B cell (primary cell): ENCODE results near the gene GALNT10. TPM values are rescaled to one million over a fixed set of nuclear protein-coding genes. Genes with fewer than 3 reads are reported as not detected.

Experiments
- ATAC-seq: fragments of 200-7000 bp; cut with Tn5 transposase; one replicate; pipeline ENCODE4 v1.10.0; 2021; ENCODE audit warnings: low read depth, mild to moderate bottlenecking, moderate number of reproducible peaks, moderate library complexity
- CTCF ChIA-PET: fragments of 350-600 bp; sonication (Branson Sonifier 250); formaldehyde crosslinking; loops from one replicate; lab custom pipeline; 2021; ENCODE audit warnings: antibody characterized with exemption, inconsistent platforms; lab: Charles Lee
- POLR2A ChIA-PET: fragments of 350-600 bp; sonication (Branson Sonifier 250); formaldehyde crosslinking; loops from one replicate; lab custom pipeline; 2021; ENCODE audit warnings: antibody characterized with exemption; lab: Charles Lee
- DNase-seq: peaks from one replicate; pipeline ENCODE4 v3.0.0; 2013
- H2AFZ ChIP-seq: 2 replicates; pipeline ENCODE4 v1.6.1; 2012; ENCODE audit warnings: mild to moderate bottlenecking, low read depth, low read length; ENCODE audit not compliant: insufficient read depth, poor library complexity, severe bottlenecking
- H3K27ac ChIP-seq, 2 donors: 1 replicate in 1 of 2; 2 replicates in 1 of 2; pipeline ENCODE4 v1.5.1; 2012 to 2013; ENCODE audit warnings: low read length in 2 of 2, mild to moderate bottlenecking in 2 of 2, moderate library complexity in 1 of 2
- H3K27me3 ChIP-seq, 4 experiments: fragments of 200-600 bp in 1 of 4; sonication (generic) in 1 of 4; replicated peaks in 1 of 4; 1 replicate in 2 of 4; 2 replicates in 2 of 4; pipeline versions ENCODE4 v1.6.1 to v1.7.0; 2013 to 2016; ENCODE audit warnings: low read length in 3 of 4, mild to moderate bottlenecking in 2 of 4, mixed read lengths in 1 of 4, moderate library complexity in 1 of 4; ENCODE audit not compliant: insufficient read depth in 4 of 4, control insufficient read depth in 3 of 4; ENCODE audit errors: control extremely low read depth in 1 of 4
- H3K36me3 ChIP-seq, 2 experiments: replicated peaks in 1 of 2; 1 replicate in 1 of 2; 2 replicates in 1 of 2; pipeline versions ENCODE4 v1.6.1 to v1.7.1; 2013; ENCODE audit warnings: low read length in 1 of 2; ENCODE audit not compliant: insufficient read depth in 2 of 2, control insufficient read depth in 1 of 2; ENCODE audit errors: control extremely low read depth in 1 of 2, extremely low read depth in 1 of 2
- H3K4me1 ChIP-seq, 2 donors: fragments of 200-600 bp in 1 of 2; sonication (generic) in 1 of 2; 1 replicate in 1 of 2; 2 replicates in 1 of 2; pipeline versions ENCODE4 v1.5.1 to v1.6.1; 2013 to 2017; ENCODE audit warnings: low read length in 2 of 2; ENCODE audit not compliant: control insufficient read depth in 2 of 2, insufficient read depth in 2 of 2
- H3K4me2 ChIP-seq: replicated peaks from 2 replicates; pipeline ENCODE3; 2012; ENCODE audit warnings: mild to moderate bottlenecking, low read depth, low read length; ENCODE audit not compliant: poor library complexity, severe bottlenecking
- H3K4me3 ChIP-seq, 5 experiments: fragments of 200-600 bp in 1 of 5; sonication (generic) in 1 of 5; 1 replicate in 3 of 5; 2 replicates in 2 of 5; pipeline versions ENCODE4 v1.5.1 to v1.7.0; 2011 to 2016; ENCODE audit warnings: low read length in 4 of 5, mild to moderate bottlenecking in 4 of 5, low read depth in 2 of 5, control low read depth in 1 of 5, moderate library complexity in 1 of 5; ENCODE audit not compliant: insufficient read depth in 1 of 5; ENCODE audit errors: control extremely low read depth in 1 of 5, extremely low read depth in 1 of 5
- H3K79me2 ChIP-seq: fragments of 200-600 bp; sonication (generic); one replicate; pipeline ENCODE4 v1.6.0; 2016; ENCODE audit warnings: low read length; ENCODE audit not compliant: control insufficient read depth, insufficient read depth
- H3K9ac ChIP-seq: fragments of 200-600 bp; sonication (generic); 2 replicates; pipeline ENCODE4 v1.6.1; 2017; ENCODE audit warnings: mild to moderate bottlenecking, low read length, moderate library complexity
- H3K9me3 ChIP-seq, 3 donors: one replicate each; pipeline versions ENCODE4 v1.6.1 to v1.7.1; 2013; ENCODE audit warnings: low read length in 2 of 3; ENCODE audit not compliant: control insufficient read depth in 2 of 3, insufficient read depth in 1 of 3; ENCODE audit errors: control extremely low read depth in 1 of 3
- H4K20me1 ChIP-seq: 2 replicates; pipeline ENCODE4 v1.6.0; 2012; ENCODE audit warnings: mild to moderate bottlenecking, low read length; ENCODE audit not compliant: insufficient read depth, control insufficient read depth, poor library complexity, severe bottlenecking
- H3K27ac Mint-ChIP-seq: one replicate; pipeline ENCODE4 v1.8.0; 2021; ENCODE audit warnings: mixed read lengths
- H3K27me3 Mint-ChIP-seq: one replicate; pipeline ENCODE4 v1.8.0; 2021; ENCODE audit warnings: mixed read lengths
- H3K4me1 Mint-ChIP-seq: one replicate; pipeline ENCODE4 v1.8.0; 2021; ENCODE audit warnings: mixed read lengths
- H3K4me3 Mint-ChIP-seq: one replicate; pipeline ENCODE4 v1.8.0; 2021; ENCODE audit warnings: mixed read lengths
- H3K9me3 Mint-ChIP-seq: one replicate; pipeline ENCODE4 v1.8.0; 2022; ENCODE audit warnings: mixed read lengths; ENCODE audit not compliant: insufficient read depth
- CTCF ChIP-seq: fragments of 200-600 bp; IDR thresholded peaks from one replicate; pipeline ENCODE4 v1.8.0; 2022; ENCODE audit warnings: antibody characterized with exemption, mild to moderate bottlenecking
- EZH2 ChIP-seq: IDR thresholded peaks from 2 replicates; pipeline ENCODE4 v1.6.1; 2012; ENCODE audit warnings: borderline replicate concordance, low read depth, mild to moderate bottlenecking, moderate library complexity, low read length; ENCODE audit not compliant: insufficient read depth, poor library complexity, severe bottlenecking
- WGBS: methylation state at CpG from one replicate; pipeline ENCODE4 v1.1.5; 2013; ENCODE audit warnings: missing lambda C conversion rate; ENCODE audit not compliant: insufficient coverage; 5-methylcytosine and 5-hydroxymethylcytosine counted together
- intact Hi-C: fragments of 100-400 bp; cut with micrococcal nuclease; formaldehyde crosslinking; loops from one replicate; pipeline ENCODE4 v1.10.0; 2022
- polyA plus RNA-seq: library from polyadenylated mRNA; depleted of rRNA; stranded (reverse); fragments of >200 nt; gene quantifications from 2 replicates; pipeline ENCODE4 v1.2.3, GENCODE V29; 2012
- total RNA-seq, 2 donors: library from RNA; stranded (reverse); fragments of 120-200 nt in 1 of 2; gene quantifications; 1 replicate in 1 of 2; 2 replicates in 1 of 2; pipeline versions ENCODE4 v1.2.3 to v1.2.4, GENCODE V29; 2013 to 2022

The GALNT10 gene
- total and polyA plus RNA-seq, 2 donors (not counting 1 experiment from before 2014, with no cell fraction given), result 27.7 to 42.8 TPM

GRCh38 chr5:154446195-154447088 is 255.9 kb downstream of the GALNT10 start:
- H3K4me1 Mint-ChIP-seq, result peaks cover 53% of the 10 kb centered on the region

More at GRCh38 chr5:154446195-154447088, 255.9 kb downstream of the GALNT10 start:
- Histone ChIP-seq H3K4me2 (peak overlapping the region; percentile 91), H3K79me2 (peaks cover 74% of the 10 kb centered on the region), H3K27me3 (no peaks in the 10 kb centered on the region), H3K27ac (peak overlapping the region in 1 of 2 donors; percentile 69), H3K36me3 (peaks cover 0 to 27% of the 10 kb centered on the region in 2 experiments), H2AFZ (peak overlapping the region; percentile 100), H4K20me1 (peaks cover 17% of the 10 kb centered on the region), H3K9me3 (no peaks in the 10 kb centered on the region), H3K4me1 (peaks cover 24 to 32% of the 10 kb centered on the region in 2 donors), H3K9ac (peak overlapping the region; percentile 93), H3K4me3 (peak overlapping the region; percentile 27 to 99 (median 78))
- intact Hi-C loops, result no loop called here
- ChIA-PET CTCF (no interaction called here), POLR2A (no interaction called here)
- under 1% methylated on average over 87 of the region's 87 CpGs for WGBS
- peak overlapping the region; percentile 77 for H3K27ac Mint-ChIP-seq
- no peaks in the 10 kb centered on the region for H3K9me3 Mint-ChIP-seq
- TF ChIP-seq EZH2 (no peak), CTCF (no peak)
- peak; percentile 51 for DNase-seq
- no peak for ATAC-seq
- no peaks in the 10 kb centered on the region for H3K27me3 Mint-ChIP-seq
- peak overlapping the region; percentile 90 for H3K4me3 Mint-ChIP-seq
